Measurements from ENCODE around the gene BPIFB3.

BPIFB3 gene

GRCh38 chr20:33020278-33021161, 33.2 kb upstream of the BPIFB3 start:
- Histone ChIP-seq H3K27me3 (replicated peaks) (no peaks in the 10 kb centered on the region), H3K27ac (no peak overlapping the region), H3K4me3 (ENCODE audit: low read depth, low read length) (no peak overlapping the region), H3K36me3 (replicated peaks) (no peaks in the 10 kb centered on the region)
- DNase-seq = no peak
- TF ChIP-seq CTCF (IDR thresholded peaks at IDR 0.05; ENCODE audit: low read depth, low read length, missing control alignments) = no peak
- in situ Hi-C loops (cut with HindIII; ENCODE audit: low pct_ligation_motif_present, low sequenced_read_pairs) = no loop called here

GRCh38 chr20:33021879-33022278, 31.8 kb upstream of the BPIFB3 start:
- no peak for DNase-seq
- in situ Hi-C loops (cut with HindIII; ENCODE audit: low pct_ligation_motif_present, low sequenced_read_pairs) = no loop called here
- H3K36me3 ChIP-seq (replicated peaks) = no peaks in the 10 kb centered on the region
- TF ChIP-seq CTCF (IDR thresholded peaks at IDR 0.05; ENCODE audit: low read depth, low read length, missing control alignments) = no peak
- no peak overlapping the region for H3K4me3 ChIP-seq (ENCODE audit: low read depth, low read length)
- H3K27me3 ChIP-seq (replicated peaks) = no peaks in the 10 kb centered on the region
- no peak overlapping the region for H3K27ac ChIP-seq

GRCh38 chr20:33022289-33022688, 31.4 kb upstream of the BPIFB3 start:
- no peaks in the 10 kb centered on the region for H3K27me3 ChIP-seq (replicated peaks)
- in situ Hi-C loops (cut with HindIII; ENCODE audit: low pct_ligation_motif_present, low sequenced_read_pairs) = no loop called here
- H3K27ac ChIP-seq = no peak overlapping the region
- no peak for DNase-seq
- TF ChIP-seq CTCF (IDR thresholded peaks at IDR 0.05; ENCODE audit: low read depth, low read length, missing control alignments) = no peak
- no peaks in the 10 kb centered on the region for H3K36me3 ChIP-seq (replicated peaks)
- no peak overlapping the region for H3K4me3 ChIP-seq (ENCODE audit: low read depth, low read length)

- Histone ChIP-seq H3K4me3 (ENCODE audit: low read depth, low read length) (no peak overlapping the region), H3K27me3 (replicated peaks) (no peaks in the 10 kb centered on the region), H3K36me3 (replicated peaks) (no peaks in the 10 kb centered on the region), H3K27ac (no peak overlapping the region)
- DNase-seq = no peak
- no peak for TF ChIP-seq CTCF (IDR thresholded peaks at IDR 0.05; ENCODE audit: low read depth, low read length, missing control alignments)
- in situ Hi-C loops (cut with HindIII; ENCODE audit: low pct_ligation_motif_present, low sequenced_read_pairs) = no loop called here
Measured at GRCh38 chr20:33022694-33023438, 30.8 kb upstream of the BPIFB3 start.

GRCh38 chr20:33023439-33024242, 30.1 kb upstream of the BPIFB3 start:
- no peak overlapping the region for H3K4me3 ChIP-seq (ENCODE audit: low read depth, low read length)
- no peaks in the 10 kb centered on the region for H3K27me3 ChIP-seq (replicated peaks)
- in situ Hi-C loops (cut with HindIII; ENCODE audit: low pct_ligation_motif_present, low sequenced_read_pairs) = no loop called here
- H3K27ac ChIP-seq = no peak overlapping the region
- no peaks in the 10 kb centered on the region for H3K36me3 ChIP-seq (replicated peaks)
- no peak for DNase-seq
- no peak for TF ChIP-seq CTCF (IDR thresholded peaks at IDR 0.05; ENCODE audit: low read depth, low read length, missing control alignments)

Data from brain microvascular endothelial cell (primary cell).